Ovary (tissue), 9 donors: ENCODE measurements around the gene SCN9A. TPM values are rescaled to one million over a fixed set of nuclear protein-coding genes. Genes with fewer than 3 reads are reported as not detected.

ENCODE experiments used
- DNase-seq, 5 donors: peaks; one replicate each; pipeline ENCODE4 v3.0.0-alpha.2; 2019 to 2020
- H3K27ac ChIP-seq, 2 donors: fragments of 200-600 bp; one replicate each; pipeline versions ENCODE4 v1.5.1 to v1.8.0; 2019 to 2022
- H3K27me3 ChIP-seq: fragments of 200-600 bp; one replicate; pipeline ENCODE4 v1.8.0; 2022
- H3K36me3 ChIP-seq: fragments of 200-600 bp; sonication (generic); one replicate; pipeline ENCODE4 v1.5.1; 2019
- H3K4me1 ChIP-seq: one replicate; pipeline ENCODE4 v1.8.1; 2013; ENCODE audit warnings: mild to moderate bottlenecking, moderate library complexity; ENCODE audit not compliant: insufficient read depth
- H3K4me3 ChIP-seq: fragments of 200-600 bp; sonication (generic); one replicate; pipeline ENCODE4 v1.5.1; 2017
- H3K9me3 ChIP-seq, 2 donors: fragments of 200-600 bp in 1 of 2; sonication (generic) in 1 of 2; one replicate each; pipeline versions ENCODE4 v1.5.1 to v1.8.1; 2013 to 2019; ENCODE audit warnings: mild to moderate bottlenecking in 1 of 2, moderate library complexity in 1 of 2
- CTCF ChIP-seq, 3 donors: fragments of 450-650 bp in 2 of 3; fragments of 200-600 bp in 1 of 3; IDR thresholded peaks; one replicate each; pipeline versions ENCODE4 v1.5.1 to v1.8.0; 2016 to 2022; ENCODE audit warnings: antibody characterized with exemption in 3 of 3, mild to moderate bottlenecking in 1 of 3
- EP300 ChIP-seq: sonication (generic); formaldehyde crosslinking; IDR thresholded peaks from one replicate; pipeline ENCODE4 v1.6.1; 2017; ENCODE audit warnings: antibody characterized with exemption
- POLR2A ChIP-seq: fragments of 450-650 bp; IDR thresholded peaks from one replicate; pipeline ENCODE4 v1.6.1; 2017; ENCODE audit warnings: antibody characterized with exemption, mild to moderate bottlenecking, moderate library complexity
- WGBS, 3 donors: extraction: QIAGEN DNeasy Blood & Tissue Kit in 1 of 3; methylation state at CpG; one replicate each; pipeline versions ENCODE4 v1.1.5 to v1.1.7; 2013 to 2017; 5-methylcytosine and 5-hydroxymethylcytosine counted together
- intact Hi-C, 4 donors: fragments of 100-400 bp; cut with DNase I; formaldehyde crosslinking; loops; one replicate each; pipeline versions ENCODE4 v1.11.0 to v1.15.1; 2022 to 2023
- polyA plus RNA-seq, 2 donors: library from polyadenylated mRNA; stranded (reverse); fragments of 200-250 nt in 1 of 2; fragments of 350-450 nt in 1 of 2; fragmentation: Illumina TruSeq in 1 of 2; extraction: RNeasy Lipid Tissue Mini Kit (QIAGEN cat#74804) in 1 of 2; gene quantifications; one replicate each; pipeline ENCODE4 v1.2.3, GENCODE V29; 2013 to 2014
- total RNA-seq, 7 donors: library from RNA; depleted of rRNA in 2 of 7; stranded (reverse); fragments of >200 nt in 2 of 7; fragmentation: NEBNext Ultra II Directional in 3 of 7; extraction: Animal tissue kit (Norgen Biotek cat#: 25700) in 3 of 7; gene quantifications; one replicate each; pipeline versions ENCODE4 v1.1.0 to v1.2.4, GENCODE V29; 2016 to 2023
- donor health status: DM: no; HTN: no; CAD: no; lungs with moderate emphysema.
- donor health status: DM: no; HTN: no; CAD: no.
- donor health status: Bipolar disorder and iron deficiency.
- donor health status: DM: yes; HTN: yes; CAD: no.
- donor health status: DM: no; HTN: no; CAD: no.
- donor health status: DM: yes; HTN: yes; CAD: no.

SCN9A gene
- total and polyA plus RNA-seq, 9 donors: 0.33 to 4.5 (median 1.3) TPM

- Histone ChIP-seq H3K36me3 (no peaks in the 10 kb centered on the region), H3K27me3 (no peaks in the 10 kb centered on the region), H3K27ac (no peak overlapping the region), H3K4me1 (no peaks in the 10 kb centered on the region), H3K9me3 (no peaks in the 10 kb centered on the region), H3K4me3 (no peak overlapping the region)
- WGBS, 3 donors: 55 to 65% (median 59%) methylated on average over 3 of the region's 3 CpGs
- TF ChIP-seq POLR2A (no peak), EP300 (no peak)
- intact Hi-C loops: no loop called here
- DNase-seq: no peak
Observed at GRCh38 chr2:166388481-166389070, 12.8 kb upstream of the SCN9A start.

DNA sequence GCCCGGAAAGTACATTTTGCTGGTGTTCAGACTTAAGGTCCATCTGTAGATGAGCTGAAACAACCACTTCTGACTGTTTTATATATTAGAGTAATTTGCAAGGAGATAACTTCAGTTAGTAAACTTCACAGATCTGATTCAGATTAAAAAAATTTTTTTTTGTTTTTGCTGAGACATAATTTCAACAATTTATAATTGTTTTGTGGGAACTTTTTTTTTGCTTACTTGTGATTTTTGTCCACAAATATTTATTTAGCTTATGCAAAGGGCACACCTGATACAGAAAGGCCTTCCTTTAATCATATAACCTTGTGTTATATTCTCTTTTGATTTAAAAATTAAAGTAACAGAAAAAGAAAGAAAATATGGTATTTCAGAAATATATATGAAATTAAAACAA is 9.6 kb upstream of the SCN9A start:
- no peak for TF ChIP-seq CTCF (IDR thresholded peaks at IDR 0.05)
- no peaks in the 10 kb centered on the region for H3K4me1 ChIP-seq
- no peak overlapping the region for H3K4me3 ChIP-seq
- H3K27ac ChIP-seq: no peak overlapping the region
- no peak for DNase-seq
- no peaks in the 10 kb centered on the region for H3K27me3 ChIP-seq
- intact Hi-C loops: no loop called here
- no peaks in the 10 kb centered on the region for H3K9me3 ChIP-seq
- no peaks in the 10 kb centered on the region for H3K36me3 ChIP-seq
- WGBS, 3 donors: 91 to 96% (median 93%) methylated on average over 1 of the region's 1 CpG

DNA sequence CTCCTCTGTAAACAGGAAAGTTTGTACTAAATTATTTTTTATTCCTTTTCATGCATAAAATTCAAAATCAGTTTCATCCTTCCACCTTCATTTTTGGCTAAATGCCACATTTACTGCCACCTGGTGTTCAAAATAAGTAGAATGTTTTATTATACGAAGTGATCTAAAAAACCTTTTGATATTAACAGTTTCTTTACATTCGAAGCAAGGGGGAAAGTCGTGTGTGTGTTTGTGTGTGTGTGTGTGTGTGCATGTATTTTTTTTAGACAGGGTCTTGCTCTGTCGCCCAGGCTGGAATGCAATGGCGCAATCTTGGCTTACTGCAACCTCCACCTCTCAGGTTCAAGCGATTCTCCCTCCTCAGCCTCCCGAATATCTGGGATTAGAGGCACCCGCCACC is 9.0 kb upstream of the SCN9A start:
- intact Hi-C loops: no loop called here
- Histone ChIP-seq H3K4me3 (no peak overlapping the region), H3K9me3 (no peaks in the 10 kb centered on the region), H3K27ac (no peak overlapping the region), H3K27me3 (no peaks in the 10 kb centered on the region), H3K4me1 (no peaks in the 10 kb centered on the region), H3K36me3 (no peaks in the 10 kb centered on the region)
- TF ChIP-seq EP300 (no peak), CTCF (IDR thresholded peaks at IDR 0.05) (peak in 2 of 3 donors; percentile 6 to 32), POLR2A (no peak)
- 59 to 69% (median 59%) methylated on average over 8 of the region's 8 CpGs for WGBS, 3 donors
- no peak for DNase-seq

GRCh38 chr2:166382448-166382847 is 6.7 kb upstream of the SCN9A start:
- no peak for DNase-seq
- 90 to 91% (median 91%) methylated on average over 3 of the region's 3 CpGs for WGBS, 3 donors
- Histone ChIP-seq H3K9me3 (no peaks in the 10 kb centered on the region), H3K36me3 (no peaks in the 10 kb centered on the region), H3K27ac (no peak overlapping the region), H3K4me3 (no peak overlapping the region), H3K27me3 (no peaks in the 10 kb centered on the region), H3K4me1 (no peaks in the 10 kb centered on the region)
- intact Hi-C loops: no loop called here
- TF ChIP-seq EP300 (no peak), CTCF (IDR thresholded peaks at IDR 0.05) (no peak)

GRCh38 chr2:166380615-166381014 is 4.9 kb upstream of the SCN9A start:
- Histone ChIP-seq H3K4me3 (no peak overlapping the region), H3K27me3 (no peaks in the 10 kb centered on the region), H3K36me3 (no peaks in the 10 kb centered on the region), H3K9me3 (no peaks in the 10 kb centered on the region), H3K27ac (no peak overlapping the region), H3K4me1 (no peaks in the 10 kb centered on the region)
- intact Hi-C loops: no loop called here
- TF ChIP-seq CTCF (IDR thresholded peaks at IDR 0.05) (no peak), EP300 (no peak), POLR2A (no peak)
- 24 to 33% (median 25%) methylated on average over 1 of the region's 1 CpG for WGBS, 3 donors
- DNase-seq: no peak
